Neuronal stem cell (in vitro differentiated cells): ENCODE data around the gene WFIKKN1.

Source experiments
- DNase-seq: peaks from one replicate; pipeline ENCODE4 v3.0.0-alpha.2; 2013; ENCODE audit warnings: low spot score
- H2AFZ ChIP-seq: one replicate; pipeline ENCODE4 v1.6.1; 2013; ENCODE audit warnings: mild to moderate bottlenecking, low read length, inconsistent platforms
- H2AK5ac ChIP-seq: 2 replicates; pipeline ENCODE4 v1.6.1; 2013; ENCODE audit warnings: low read depth, mild to moderate bottlenecking, inconsistent platforms, low read length, moderate library complexity, mixed read lengths
- H2BK120ac ChIP-seq: 2 replicates; pipeline ENCODE4 v1.6.1; 2013; ENCODE audit warnings: low read depth, mild to moderate bottlenecking, inconsistent platforms, low read length, moderate library complexity, mixed read lengths
- H2BK12ac ChIP-seq: one replicate; pipeline ENCODE4 v1.6.1; 2013; ENCODE audit warnings: low read length, inconsistent platforms
- H2BK15ac ChIP-seq: 2 replicates; pipeline ENCODE4 v1.6.1; 2013; ENCODE audit warnings: mild to moderate bottlenecking, low read length, inconsistent platforms, mixed read lengths
- H2BK5ac ChIP-seq: one replicate; pipeline ENCODE4 v1.6.1; 2013; ENCODE audit warnings: inconsistent platforms, mild to moderate bottlenecking, low read length, moderate library complexity
- H3K14ac ChIP-seq: one replicate; pipeline ENCODE4 v1.6.1; 2013; ENCODE audit warnings: low read length, inconsistent platforms
- H3K18ac ChIP-seq: 2 replicates; pipeline ENCODE4 v1.6.1; 2013; ENCODE audit warnings: low read length, inconsistent platforms
- H3K23ac ChIP-seq: 2 replicates; pipeline ENCODE4 v1.6.1; 2013; ENCODE audit warnings: low read depth, mild to moderate bottlenecking, mixed read lengths, low read length, inconsistent platforms; ENCODE audit not compliant: poor library complexity
- H3K27ac ChIP-seq: replicated peaks from 3 replicates; pipeline ENCODE4 v1.5.1; 2013; ENCODE audit warnings: low read length, inconsistent platforms
- H3K27me3 ChIP-seq, 3 experiments: 2 replicates each; pipeline ENCODE4 v1.6.1; 2013; ENCODE audit warnings: low read length in 3 of 3, mild to moderate bottlenecking in 2 of 3, inconsistent platforms in 1 of 3, low read depth in 1 of 3, mixed read lengths in 1 of 3, moderate library complexity in 1 of 3; ENCODE audit not compliant: control insufficient read depth in 3 of 3, insufficient read depth in 3 of 3
- H3K36me3 ChIP-seq, 2 donors: replicated peaks in 1 of 2; 2 replicates each; pipeline ENCODE4 v1.6.1; 2013; ENCODE audit warnings: low read length in 2 of 2; ENCODE audit not compliant: control insufficient read depth in 2 of 2, insufficient read depth in 2 of 2
- H3K4ac ChIP-seq: 2 replicates; pipeline ENCODE4 v1.6.1; 2013; ENCODE audit warnings: inconsistent platforms, mild to moderate bottlenecking, low read length, moderate library complexity
- H3K4me1 ChIP-seq, 2 donors: 1 replicate in 1 of 2; 2 replicates in 1 of 2; pipeline ENCODE4 v1.6.1; 2013; ENCODE audit warnings: low read length in 2 of 2, low read depth in 1 of 2; ENCODE audit not compliant: control insufficient read depth in 2 of 2, insufficient read depth in 1 of 2
- H3K4me2 ChIP-seq: one replicate; pipeline ENCODE4 v1.6.1; 2013; ENCODE audit warnings: mild to moderate bottlenecking, low read length, inconsistent platforms; ENCODE audit not compliant: insufficient read depth, poor library complexity, severe bottlenecking
- H3K4me3 ChIP-seq, 2 donors: 2 replicates each; pipeline ENCODE4 v1.5.1; 2013; ENCODE audit warnings: low read length in 2 of 2, mild to moderate bottlenecking in 2 of 2, inconsistent platforms in 1 of 2, moderate library complexity in 1 of 2
- H3K79me1 ChIP-seq: one replicate; pipeline ENCODE4 v1.6.1; 2013; ENCODE audit warnings: low read depth, mild to moderate bottlenecking, inconsistent platforms, low read length, moderate library complexity
- H3K9ac ChIP-seq: one replicate; pipeline ENCODE4 v1.6.1; 2013; ENCODE audit warnings: mild to moderate bottlenecking, low read depth, low read length, inconsistent platforms; ENCODE audit not compliant: poor library complexity
- H3K9me3 ChIP-seq, 2 donors: replicated peaks in 1 of 2; 2 replicates each; pipeline versions ENCODE3 to v1.6.1; 2013; ENCODE audit warnings: low read length in 2 of 2, mild to moderate bottlenecking in 2 of 2, inconsistent platforms in 1 of 2, low read depth in 1 of 2, mixed read lengths in 1 of 2, moderate library complexity in 1 of 2; ENCODE audit not compliant: control insufficient read depth in 2 of 2, insufficient read depth in 1 of 2
- H4K8ac ChIP-seq: one replicate; pipeline ENCODE4 v1.6.1; 2013; ENCODE audit warnings: low read depth, mild to moderate bottlenecking, inconsistent platforms, low read length, moderate library complexity
- H4K91ac ChIP-seq: one replicate; pipeline ENCODE4 v1.6.1; 2013; ENCODE audit warnings: low read length, low read depth, mild to moderate bottlenecking, inconsistent platforms; ENCODE audit not compliant: poor library complexity
- WGBS, 2 donors: extraction: QIAGEN DNeasy Blood & Tissue Kit; methylation state at CpG; one replicate each; pipeline ENCODE4 v1.1.7; 2013; ENCODE audit warnings: missing lambda C conversion rate in 2 of 2, mixed read lengths in 1 of 2; ENCODE audit not compliant: insufficient read length in 2 of 2, insufficient replicate concordance in 1 of 2; ENCODE audit errors: extremely low coverage in 2 of 2; 5-methylcytosine and 5-hydroxymethylcytosine counted together

The WFIKKN1 gene

GRCh38 chr16:615122-615521 lies 15.7 kb upstream of the WFIKKN1 start:
- Histone ChIP-seq H3K4ac (no peak overlapping the region), H3K4me1 (no peaks in the 10 kb centered on the region), H3K18ac (peak overlapping the region; percentile 71), H2AK5ac (no peak overlapping the region), H3K23ac (peak overlapping the region; percentile 80), H4K91ac (no peak overlapping the region), H2AFZ (no peak overlapping the region), H3K27ac (no peak overlapping the region), H2BK12ac (no peak overlapping the region), H3K79me1 (peaks cover 19% of the 10 kb centered on the region), H3K4me3 (no peak overlapping the region), H2BK120ac (no peak overlapping the region), H4K8ac (no peak overlapping the region), H3K36me3 (peaks cover 1 to 11% of the 10 kb centered on the region in 2 donors), H3K9ac (no peak overlapping the region), H3K27me3 (no peaks in the 10 kb centered on the region), H3K14ac (no peak overlapping the region), H3K9me3 (peaks cover 5 to 6% of the 10 kb centered on the region in 2 donors), H3K4me2 (no peak overlapping the region), H2BK15ac (no peak overlapping the region), H2BK5ac (no peak overlapping the region)
- no CpG with 5 or more reads among the region's 13 CpGs for whole genome bisulfite sequencing, 2 donors
- no peak for DNase-seq

DNA sequence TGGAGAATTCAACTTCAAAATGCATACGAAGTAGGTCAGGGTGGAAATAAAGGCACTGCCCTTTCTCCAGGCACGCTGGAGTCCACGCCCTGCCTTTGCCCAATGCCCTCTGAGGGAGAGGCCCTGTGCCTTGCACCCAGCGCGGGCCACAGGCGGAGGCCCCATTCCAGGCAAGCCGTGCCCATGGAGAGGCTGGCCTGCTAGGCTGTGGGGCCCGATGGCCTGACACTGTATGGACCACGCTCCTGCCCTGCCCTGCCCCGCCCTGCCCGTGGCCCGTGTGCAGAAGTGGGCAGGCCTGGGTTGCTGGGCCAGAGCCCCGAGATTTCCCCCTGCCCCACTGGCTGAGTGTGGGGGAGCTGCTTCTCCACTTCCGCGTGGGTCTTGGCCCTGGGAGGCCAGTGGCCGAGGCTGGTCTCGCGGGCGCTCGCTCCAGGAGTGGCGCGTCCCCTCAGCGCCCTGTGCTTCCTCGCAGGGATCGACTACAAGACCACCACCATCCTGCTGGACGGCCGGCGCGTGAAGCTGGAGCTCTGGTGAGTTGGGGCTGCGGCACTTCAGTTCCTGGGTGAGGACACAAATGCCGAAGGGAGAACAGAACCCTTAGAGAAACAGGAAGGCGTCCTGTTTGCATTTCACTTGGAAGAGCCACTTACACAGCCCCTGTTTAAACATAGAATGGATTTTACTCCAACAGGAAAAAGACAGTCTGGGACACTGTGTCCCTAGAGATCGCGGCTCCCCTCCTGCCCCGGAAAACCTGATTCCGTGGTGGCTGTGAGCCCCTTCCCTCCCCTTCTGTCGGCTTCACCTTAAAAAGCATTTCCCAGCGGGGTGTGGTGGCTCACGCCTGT lies 13.8 kb upstream of the WFIKKN1 start:
- no peak overlapping the region for H3K9ac ChIP-seq
- H3K4me3 ChIP-seq = no peak overlapping the region
- H3K36me3 ChIP-seq = peaks cover 1 to 11% of the 10 kb centered on the region in 2 donors
- no peak overlapping the region for H2BK15ac ChIP-seq
- H3K4me2 ChIP-seq = no peak overlapping the region
- H3K4ac ChIP-seq = no peak overlapping the region
- no peak overlapping the region for H2AK5ac ChIP-seq
- peak overlapping the region; percentile 43 for H4K8ac ChIP-seq
- no peak overlapping the region for H3K14ac ChIP-seq
- no peak for DNase-seq
- peaks cover 5 to 6% of the 10 kb centered on the region in 2 donors for H3K9me3 ChIP-seq
- H2BK120ac ChIP-seq = no peak overlapping the region
- no peak overlapping the region for H2AFZ ChIP-seq
- peak overlapping the region; percentile 48 for H3K18ac ChIP-seq
- H2BK12ac ChIP-seq = peak overlapping the region; percentile 41
- no peak overlapping the region for H2BK5ac ChIP-seq
- H4K91ac ChIP-seq = no peak overlapping the region
- no peak overlapping the region for H3K27ac ChIP-seq
- H3K27me3 ChIP-seq = no peaks in the 10 kb centered on the region
- WGBS, 2 donors = no CpG with 5 or more reads among the region's 39 CpGs
- peaks cover 16% of the 10 kb centered on the region for H3K79me1 ChIP-seq
- H3K4me1 ChIP-seq = peaks cover 0 to under 1% of the 10 kb centered on the region in 2 donors
- H3K23ac ChIP-seq = no peak overlapping the region

DNA sequence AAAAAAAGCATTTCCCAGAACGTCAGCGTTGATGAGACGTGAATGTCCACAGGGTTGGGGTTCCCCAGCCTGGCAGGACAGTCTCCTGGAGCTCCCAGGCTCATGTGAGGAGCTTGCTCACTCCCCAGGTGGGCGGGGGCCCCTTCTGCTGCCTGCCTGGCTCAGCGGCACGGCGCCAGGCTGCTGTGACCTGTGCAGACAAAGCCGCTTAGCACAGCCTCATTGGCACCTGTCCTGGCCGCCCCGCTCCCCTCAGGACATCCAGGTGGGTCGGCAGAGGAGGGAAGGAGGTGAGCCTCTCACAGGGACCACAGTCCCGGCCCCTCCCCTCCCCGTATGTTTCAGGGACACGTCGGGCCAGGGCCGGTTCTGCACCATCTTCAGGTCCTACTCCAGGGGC lies 12.9 kb upstream of the WFIKKN1 start:
- H3K9ac ChIP-seq = no peak overlapping the region
- H3K4ac ChIP-seq = no peak overlapping the region
- H3K36me3 ChIP-seq = peaks cover 1 to 11% of the 10 kb centered on the region in 2 donors
- no peak overlapping the region for H3K4me3 ChIP-seq
- no peak overlapping the region for H3K14ac ChIP-seq
- WGBS, 2 donors = no CpG with 5 or more reads among the region's 16 CpGs
- no peak overlapping the region for H2AFZ ChIP-seq
- peak overlapping the region; percentile 89 for H3K23ac ChIP-seq
- peaks cover 0 to 3% of the 10 kb centered on the region in 2 donors for H3K4me1 ChIP-seq
- H3K27ac ChIP-seq = no peak overlapping the region
- H4K91ac ChIP-seq = no peak overlapping the region
- H2BK5ac ChIP-seq = peak overlapping the region; percentile 24
- no peak overlapping the region for H4K8ac ChIP-seq
- peaks cover 5 to 6% of the 10 kb centered on the region in 2 donors for H3K9me3 ChIP-seq
- DNase-seq = no peak
- H2BK120ac ChIP-seq = no peak overlapping the region
- H3K79me1 ChIP-seq = peaks cover 19% of the 10 kb centered on the region
- H3K4me2 ChIP-seq = no peak overlapping the region
- no peaks in the 10 kb centered on the region for H3K27me3 ChIP-seq
- H3K18ac ChIP-seq = no peak overlapping the region
- no peak overlapping the region for H2BK15ac ChIP-seq
- no peak overlapping the region for H2AK5ac ChIP-seq
- H2BK12ac ChIP-seq = no peak overlapping the region

- Histone ChIP-seq H3K4me3 (no peak overlapping the region), H3K14ac (no peak overlapping the region), H3K79me1 (peaks cover 16% of the 10 kb centered on the region), H2BK12ac (peak overlapping the region; percentile 41), H3K4me1 (peaks cover 0 to 7% of the 10 kb centered on the region in 2 donors), H3K4me2 (no peak overlapping the region), H3K27me3 (no peaks in the 10 kb centered on the region), H3K18ac (peak overlapping the region; percentile 28), H3K4ac (no peak overlapping the region), H2AFZ (no peak overlapping the region), H2BK5ac (no peak overlapping the region), H3K9ac (no peak overlapping the region), H2BK120ac (no peak overlapping the region), H2BK15ac (no peak overlapping the region), H3K36me3 (peaks cover 1 to 2% of the 10 kb centered on the region in 2 donors), H3K9me3 (peaks cover 0 to 5% of the 10 kb centered on the region in 2 donors), H4K91ac (no peak overlapping the region), H2AK5ac (no peak overlapping the region), H3K27ac (no peak overlapping the region), H3K23ac (no peak overlapping the region), H4K8ac (peak overlapping the region; percentile 43)
- WGBS, 2 donors = no CpG with 5 or more reads among the region's 20 CpGs
- no peak for DNase-seq
Observed at GRCh38 chr16:619476-620100, 11.2 kb upstream of the WFIKKN1 start.
